GM12878 (cell line): Measurements from ENCODE around the gene P2RY11. TPM values are rescaled to one million over a fixed set of nuclear protein-coding genes. Genes with fewer than 3 reads are reported as not detected.

Experiments used
- CHD2 ChIP-seq: IDR thresholded peaks from 2 replicates; pipeline ENCODE4 v1.6.1; 2011; ENCODE audit warnings: low read depth, low read length, improper control_type of control experiment, borderline replicate concordance
- CREB1 ChIP-seq: IDR thresholded peaks from 2 replicates; pipeline ENCODE4 v1.6.1; 2012; ENCODE audit warnings: low read depth, mild to moderate bottlenecking, inconsistent platforms
- CREM ChIP-seq: IDR thresholded peaks from 2 replicates; pipeline ENCODE4 v1.6.1; 2014; ENCODE audit warnings: antibody characterized with exemption, low read depth
- DPF2 ChIP-seq: fragments of 450-650 bp; IDR thresholded peaks from 2 replicates; pipeline ENCODE4 v1.6.1; 2017; ENCODE audit warnings: mild to moderate bottlenecking
- EP300 ChIP-seq, 2 experiments: fragments of 150-350 bp in 1 of 2; IDR thresholded peaks; 2 replicates each; pipeline ENCODE4 v1.6.1; 2011 to 2012; ENCODE audit warnings: low read depth in 2 of 2, low read length in 2 of 2, borderline replicate concordance in 1 of 2, improper control_type of control experiment in 1 of 2, inconsistent platforms in 1 of 2; ENCODE audit not compliant: control insufficient read depth in 1 of 2
- ETV6 ChIP-seq, 2 experiments: fragments of 450-650 bp in 1 of 2; IDR thresholded peaks in 1 of 2; conservative IDR thresholded peaks in 1 of 2; 2 replicates each; pipeline ENCODE4 v1.6.1; 2014; ENCODE audit warnings: antibody characterized with exemption in 1 of 2, borderline replicate concordance in 1 of 2, low read depth in 1 of 2, mild to moderate bottlenecking in 1 of 2, moderate library complexity in 1 of 2
- HDGF ChIP-seq: fragments of 450-650 bp; IDR thresholded peaks from 2 replicates; pipeline ENCODE4 v1.6.1; 2016; ENCODE audit warnings: antibody characterized with exemption
- IKZF1 ChIP-seq: fragments of 450-650 bp; conservative IDR thresholded peaks from 2 replicates; pipeline ENCODE4 v1.6.1; 2017; ENCODE audit warnings: antibody characterized with exemption, mild to moderate bottlenecking
- IKZF2 ChIP-seq, 2 experiments: fragments of 450-650 bp; IDR thresholded peaks; 2 replicates each; pipeline ENCODE4 v1.6.1; 2017; ENCODE audit warnings: mild to moderate bottlenecking in 2 of 2, moderate library complexity in 2 of 2
- KLF5 ChIP-seq: fragments of 450-650 bp; IDR thresholded peaks from 2 replicates; pipeline ENCODE4 v1.6.1; 2014; ENCODE audit warnings: mild to moderate bottlenecking; ENCODE audit not compliant: partially characterized antibody
- MEF2B ChIP-seq: fragments of 450-650 bp; IDR thresholded peaks from 2 replicates; pipeline ENCODE4 v1.6.1; 2018; ENCODE audit warnings: mild to moderate bottlenecking, moderate library complexity; ENCODE audit not compliant: partially characterized antibody, poor library complexity, severe bottlenecking
- MXI1 ChIP-seq: fragments of 150-350 bp; IDR thresholded peaks from 2 replicates; pipeline ENCODE4 v1.6.1; 2011; ENCODE audit warnings: low read depth, mild to moderate bottlenecking, inconsistent platforms, low read length, improper control_type of control experiment
- NBN ChIP-seq: fragments of 450-650 bp; IDR thresholded peaks from 2 replicates; pipeline ENCODE4 v1.6.1; 2016
- NFYB ChIP-seq: IDR thresholded peaks from 2 replicates; pipeline ENCODE4 v1.6.1; 2011; ENCODE audit warnings: low read depth, mild to moderate bottlenecking, low read length, improper control_type of control experiment, moderate library complexity; ENCODE audit not compliant: insufficient read depth
- PML ChIP-seq: IDR thresholded peaks from 2 replicates; pipeline ENCODE4 v1.6.1; 2012; ENCODE audit warnings: low read length, inconsistent platforms
- POLR2AphosphoS5 ChIP-seq: IDR thresholded peaks from 2 replicates; pipeline ENCODE4 v1.6.1; 2011; ENCODE audit warnings: mild to moderate bottlenecking, low read length, inconsistent platforms
- POU2F2 ChIP-seq: IDR thresholded peaks from 3 replicates; pipeline ENCODE4 v1.6.1; 2011; ENCODE audit warnings: low read depth, mild to moderate bottlenecking, low read length, borderline replicate concordance
- RELA ChIP-seq: fragments of 450-650 bp; IDR thresholded peaks from 2 replicates; pipeline ENCODE4 v1.8.0; 2014; ENCODE audit warnings: borderline replicate concordance; ENCODE audit not compliant: partially characterized antibody
- STAT3 ChIP-seq: IDR thresholded peaks from 2 replicates; pipeline ENCODE4 v1.6.1; 2011; ENCODE audit warnings: low read depth, low read length, improper control_type of control experiment
- YY1 ChIP-seq: IDR thresholded peaks from 2 replicates; pipeline ENCODE4 v1.6.1; 2011; ENCODE audit warnings: low read depth, mild to moderate bottlenecking, low read length
- ZBED1 ChIP-seq: IDR thresholded peaks from 2 replicates; pipeline ENCODE4 v1.6.1; 2016; ENCODE audit warnings: borderline replicate concordance
- polyA plus RNA-seq, 11 experiments: library from polyadenylated mRNA; depleted of rRNA in 4 of 11; unstranded in 6 of 11; stranded (reverse) in 5 of 11; fragments of >200 nt; fragmentation: Nextera tagmentation in 4 of 11; fragmentation: Illumina TruSeq in 1 of 11; extraction: Ambion mirVana in 4 of 11; extraction: Trizol in 1 of 11; gene quantifications; 1 replicate in 1 of 11; 2 replicates in 10 of 11; pipeline versions ENCODE4 v1.2.1 to v1.2.3, GENCODE V29; 2011 to 2016; ENCODE audit warnings: inconsistent platforms in 2 of 11, missing spikeins in 2 of 11, low read depth in 1 of 11
- total RNA-seq, 4 experiments: library from RNA; depleted of rRNA in 3 of 4; stranded (reverse); fragments of >200 nt in 3 of 4; fragmentation: Illumina TruSeq in 1 of 4; extraction: Trizol in 1 of 4; gene quantifications; 2 replicates each; pipeline versions ENCODE4 v1.2.1 to v1.2.3, GENCODE V29; 2013 to 2021
- TF ChIP-seq, protein P1 (sequence below): fragments of 450-650 bp; IDR thresholded peaks from 2 replicates; pipeline ENCODE4 v1.6.1; 2017; ENCODE audit warnings: borderline replicate concordance
- TF ChIP-seq, protein P2 (sequence below): IDR thresholded peaks from 2 replicates; pipeline ENCODE4 v1.6.1; 2012; ENCODE audit warnings: low read length, inconsistent platforms
- TF ChIP-seq, protein P3 (sequence below): fragments of 450-650 bp; IDR thresholded peaks from 2 replicates; pipeline ENCODE4 v1.6.1; 2017; ENCODE audit warnings: mild to moderate bottlenecking, low read depth, inconsistent platforms; ENCODE audit not compliant: poor library complexity, severe bottlenecking
- TF ChIP-seq, protein P4 (sequence below): fragments of 450-650 bp; IDR thresholded peaks from 2 replicates; pipeline ENCODE4 v1.6.1; 2016; ENCODE audit warnings: mild to moderate bottlenecking

P2RY11 gene
- total and polyA plus RNA-seq, 10 of the 15 experiments (the other 5 are each of a cell fraction or from before 2014, with no cell fraction given), result 0.14 to 46.5 (median 7.6) TPM

GRCh38 chr19:10111405-10111811, at the start of gene P2RY11 (continued):
- peak in 1 of 2 experiments; percentile 69; a peak in 2 of 4 replicates for TF ChIP-seq ETV6 (conservative IDR thresholded peaks at IDR 0.05 in 1 of 2, IDR thresholded peaks at IDR 0.05 in 1 of 2; ENCODE audit: borderline replicate concordance in 1 of 2, low read depth in 1 of 2)
- TF ChIP-seq IKZF1, result peak; percentile 63
- TF ChIP-seq, protein P1, sequence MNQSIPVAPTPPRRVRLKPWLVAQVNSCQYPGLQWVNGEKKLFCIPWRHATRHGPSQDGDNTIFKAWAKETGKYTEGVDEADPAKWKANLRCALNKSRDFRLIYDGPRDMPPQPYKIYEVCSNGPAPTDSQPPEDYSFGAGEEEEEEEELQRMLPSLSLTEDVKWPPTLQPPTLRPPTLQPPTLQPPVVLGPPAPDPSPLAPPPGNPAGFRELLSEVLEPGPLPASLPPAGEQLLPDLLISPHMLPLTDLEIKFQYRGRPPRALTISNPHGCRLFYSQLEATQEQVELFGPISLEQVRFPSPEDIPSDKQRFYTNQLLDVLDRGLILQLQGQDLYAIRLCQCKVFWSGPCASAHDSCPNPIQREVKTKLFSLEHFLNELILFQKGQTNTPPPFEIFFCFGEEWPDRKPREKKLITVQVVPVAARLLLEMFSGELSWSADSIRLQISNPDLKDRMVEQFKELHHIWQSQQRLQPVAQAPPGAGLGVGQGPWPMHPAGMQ, result no peak
- peak; percentile 72 for TF ChIP-seq MEF2B
- TF ChIP-seq IKZF2 (IDR thresholded peaks at IDR 0.05), result peak; percentile 39 to 60; a peak in 2 of 4 replicates
- TF ChIP-seq CREB1, result 0 out of 2 replicates have a peak, but pooled peaks have one; percentile 15
- TF ChIP-seq, protein P2, sequence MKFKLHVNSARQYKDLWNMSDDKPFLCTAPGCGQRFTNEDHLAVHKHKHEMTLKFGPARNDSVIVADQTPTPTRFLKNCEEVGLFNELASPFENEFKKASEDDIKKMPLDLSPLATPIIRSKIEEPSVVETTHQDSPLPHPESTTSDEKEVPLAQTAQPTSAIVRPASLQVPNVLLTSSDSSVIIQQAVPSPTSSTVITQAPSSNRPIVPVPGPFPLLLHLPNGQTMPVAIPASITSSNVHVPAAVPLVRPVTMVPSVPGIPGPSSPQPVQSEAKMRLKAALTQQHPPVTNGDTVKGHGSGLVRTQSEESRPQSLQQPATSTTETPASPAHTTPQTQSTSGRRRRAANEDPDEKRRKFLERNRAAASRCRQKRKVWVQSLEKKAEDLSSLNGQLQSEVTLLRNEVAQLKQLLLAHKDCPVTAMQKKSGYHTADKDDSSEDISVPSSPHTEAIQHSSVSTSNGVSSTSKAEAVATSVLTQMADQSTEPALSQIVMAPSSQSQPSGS, result peak; percentile 24; the same call in 1 of the 2 replicates
- TF ChIP-seq STAT3, result no peak
- TF ChIP-seq HDGF, result peak; percentile 81
- TF ChIP-seq, protein P3, sequence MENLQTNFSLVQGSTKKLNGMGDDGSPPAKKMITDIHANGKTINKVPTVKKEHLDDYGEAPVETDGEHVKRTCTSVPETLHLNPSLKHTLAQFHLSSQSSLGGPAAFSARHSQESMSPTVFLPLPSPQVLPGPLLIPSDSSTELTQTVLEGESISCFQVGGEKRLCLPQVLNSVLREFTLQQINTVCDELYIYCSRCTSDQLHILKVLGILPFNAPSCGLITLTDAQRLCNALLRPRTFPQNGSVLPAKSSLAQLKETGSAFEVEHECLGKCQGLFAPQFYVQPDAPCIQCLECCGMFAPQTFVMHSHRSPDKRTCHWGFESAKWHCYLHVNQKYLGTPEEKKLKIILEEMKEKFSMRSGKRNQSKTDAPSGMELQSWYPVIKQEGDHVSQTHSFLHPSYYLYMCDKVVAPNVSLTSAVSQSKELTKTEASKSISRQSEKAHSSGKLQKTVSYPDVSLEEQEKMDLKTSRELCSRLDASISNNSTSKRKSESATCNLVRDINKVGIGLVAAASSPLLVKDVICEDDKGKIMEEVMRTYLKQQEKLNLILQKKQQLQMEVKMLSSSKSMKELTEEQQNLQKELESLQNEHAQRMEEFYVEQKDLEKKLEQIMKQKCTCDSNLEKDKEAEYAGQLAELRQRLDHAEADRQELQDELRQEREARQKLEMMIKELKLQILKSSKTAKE, result no peak
- TF ChIP-seq RELA, result no peak
- TF ChIP-seq CHD2, result peak; percentile 82
- TF ChIP-seq, protein P4, sequence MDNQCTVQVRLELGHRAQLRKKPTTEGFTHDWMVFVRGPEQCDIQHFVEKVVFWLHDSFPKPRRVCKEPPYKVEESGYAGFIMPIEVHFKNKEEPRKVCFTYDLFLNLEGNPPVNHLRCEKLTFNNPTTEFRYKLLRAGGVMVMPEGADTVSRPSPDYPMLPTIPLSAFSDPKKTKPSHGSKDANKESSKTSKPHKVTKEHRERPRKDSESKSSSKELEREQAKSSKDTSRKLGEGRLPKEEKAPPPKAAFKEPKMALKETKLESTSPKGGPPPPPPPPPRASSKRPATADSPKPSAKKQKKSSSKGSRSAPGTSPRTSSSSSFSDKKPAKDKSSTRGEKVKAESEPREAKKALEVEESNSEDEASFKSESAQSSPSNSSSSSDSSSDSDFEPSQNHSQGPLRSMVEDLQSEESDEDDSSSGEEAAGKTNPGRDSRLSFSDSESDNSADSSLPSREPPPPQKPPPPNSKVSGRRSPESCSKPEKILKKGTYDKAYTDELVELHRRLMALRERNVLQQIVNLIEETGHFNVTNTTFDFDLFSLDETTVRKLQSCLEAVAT, result peak; percentile 11; the same call in 1 of the 2 replicates
- peak; percentile 31; the same call in 1 of the 2 replicates for TF ChIP-seq YY1
- TF ChIP-seq POLR2AphosphoS5, result peak; percentile 70; the same call in 1 of the 2 replicates
- peak; percentile 61; the same call in 1 of the 2 replicates for TF ChIP-seq DPF2
- peak; percentile 37; the same call in 1 of the 2 replicates for TF ChIP-seq NFYB
- TF ChIP-seq PML, result peak; percentile 38; the same call in 1 of the 2 replicates
- TF ChIP-seq CREM, result peak; percentile 29; the same call in 1 of the 2 replicates
- peak; percentile 90 for TF ChIP-seq NBN
- TF ChIP-seq POU2F2, result peak; percentile 45; the same call in 1 of the 3 replicates
- TF ChIP-seq KLF5, result no peak
- peak; percentile 67; the same call in 1 of the 2 replicates for TF ChIP-seq ZBED1
- TF ChIP-seq MXI1, result peak; percentile 92
- peak in 1 of 2 experiments; percentile 39; a peak in 1 of 4 replicates for TF ChIP-seq EP300 (IDR thresholded peaks at IDR 0.05; ENCODE audit: borderline replicate concordance in 1 of 2, control insufficient read depth in 1 of 2, low read depth in 2 of 2, low read length in 2 of 2)
